ENCODE data around the gene TGFB1I1. TPM values are rescaled to one million over a fixed set of nuclear protein-coding genes. Genes with fewer than 3 reads are reported as not detected.
A peak's percentile ranks its signal among the peaks of the same experiment; 100 is the strongest.

The TGFB1I1 gene
- total and polyA plus RNA-seq, 2 experiments from 2014 or later, result 39.1 to 54.0 TPM

- Histone ChIP-seq H3K4me3 (no peak overlapping the region), H3K27me3 (no peaks in the 10 kb centered on the region), H3K27ac (peak overlapping the region; percentile 70), H3K9me3 (ENCODE audit: low read depth) (no peaks in the 10 kb centered on the region), H3K36me3 (no peaks in the 10 kb centered on the region), H3K4me1 (ENCODE audit: low read depth) (peaks cover 28% of the 10 kb centered on the region)
- no peak for DNase-seq (ENCODE audit: low read depth in 1 of 2, low spot score in 1 of 2)
- no peak for TF ChIP-seq CTCF (IDR thresholded peaks at IDR 0.05; ENCODE audit: low read depth, low read length)
These were observed 20.8 kb upstream of the TGFB1I1 start for GRCh38 chr16:31451201-31451600.

DNA sequence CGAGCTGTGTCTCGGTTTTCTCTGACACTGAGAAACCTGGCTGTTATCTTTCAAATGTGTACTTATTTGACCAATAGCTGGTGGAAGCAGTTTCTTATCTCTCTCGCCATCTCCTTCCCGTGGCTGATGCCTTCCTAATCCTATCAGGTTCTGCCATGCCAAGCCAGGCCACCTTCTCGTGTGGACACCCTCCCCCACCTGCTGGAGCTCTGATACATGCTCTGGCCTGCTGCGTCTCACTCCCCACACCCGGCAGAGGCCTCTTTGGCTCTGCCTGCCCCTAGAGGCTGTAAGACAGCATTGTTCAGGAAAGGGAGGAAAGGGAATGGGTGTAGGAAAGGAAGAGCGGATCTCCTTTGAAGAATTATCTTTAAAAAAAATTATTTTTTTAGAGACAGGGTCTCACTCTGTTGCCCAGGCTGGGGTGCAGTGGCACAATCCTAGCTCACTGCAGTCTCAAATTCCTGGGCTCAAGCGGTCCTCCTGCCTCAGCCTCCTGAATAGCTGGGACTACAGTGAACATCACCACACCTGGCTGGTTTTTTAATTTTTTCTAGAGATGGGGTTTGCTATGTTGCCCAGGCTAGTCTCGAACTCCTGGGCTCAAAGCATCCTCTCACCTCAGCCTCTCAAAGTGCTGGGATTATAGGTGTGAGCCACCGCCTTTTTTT lies 20.1 kb upstream of the TGFB1I1 start:
- H3K4me1 ChIP-seq (ENCODE audit: low read depth), result peaks cover 28% of the 10 kb centered on the region
- DNase-seq (ENCODE audit: low read depth in 1 of 2, low spot score in 1 of 2), result peak; percentile 75 to 79
- H3K27ac ChIP-seq, result peak overlapping the region; percentile 70
- H3K4me3 ChIP-seq, result no peak overlapping the region
- H3K36me3 ChIP-seq, result no peaks in the 10 kb centered on the region
- H3K9me3 ChIP-seq (ENCODE audit: low read depth), result no peaks in the 10 kb centered on the region
- peak; percentile 78 for TF ChIP-seq CTCF (IDR thresholded peaks at IDR 0.05; ENCODE audit: low read depth, low read length)
- H3K27me3 ChIP-seq, result no peaks in the 10 kb centered on the region

DNA sequence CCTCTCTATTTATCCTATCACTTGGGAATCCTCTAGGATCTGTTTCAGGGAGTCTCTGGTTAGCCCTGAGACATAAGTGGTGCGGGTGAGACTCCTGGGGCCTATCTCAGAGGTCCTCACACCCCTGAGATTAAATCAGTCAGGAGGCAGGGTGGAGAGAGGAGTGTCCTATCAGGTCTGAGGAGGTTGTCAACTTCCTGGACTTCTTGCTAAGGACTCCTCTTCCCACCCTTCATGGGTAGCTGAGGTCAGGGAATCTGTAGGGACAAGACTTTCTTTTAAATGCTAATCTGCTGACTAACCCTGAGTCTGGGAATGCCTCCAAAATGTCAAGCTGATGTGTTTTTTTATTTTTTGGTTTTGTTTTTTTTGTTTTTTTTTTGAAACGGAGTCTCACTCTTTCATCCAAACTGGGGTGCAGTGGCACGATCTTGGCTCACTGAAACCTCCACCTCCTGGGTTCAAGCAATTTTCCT lies 19.3 kb upstream of the TGFB1I1 start:
- H3K36me3 ChIP-seq, result no peaks in the 10 kb centered on the region
- peaks cover 32% of the 10 kb centered on the region for H3K4me1 ChIP-seq (ENCODE audit: low read depth)
- no peaks in the 10 kb centered on the region for H3K9me3 ChIP-seq (ENCODE audit: low read depth)
- H3K4me3 ChIP-seq, result no peak overlapping the region
- peak in 1 of 2 donors; percentile 92 for DNase-seq (ENCODE audit: low read depth in 1 of 2, low spot score in 1 of 2)
- peak overlapping the region; percentile 70 for H3K27ac ChIP-seq
- no peaks in the 10 kb centered on the region for H3K27me3 ChIP-seq
- TF ChIP-seq CTCF (IDR thresholded peaks at IDR 0.05; ENCODE audit: low read depth, low read length), result no peak

DNA sequence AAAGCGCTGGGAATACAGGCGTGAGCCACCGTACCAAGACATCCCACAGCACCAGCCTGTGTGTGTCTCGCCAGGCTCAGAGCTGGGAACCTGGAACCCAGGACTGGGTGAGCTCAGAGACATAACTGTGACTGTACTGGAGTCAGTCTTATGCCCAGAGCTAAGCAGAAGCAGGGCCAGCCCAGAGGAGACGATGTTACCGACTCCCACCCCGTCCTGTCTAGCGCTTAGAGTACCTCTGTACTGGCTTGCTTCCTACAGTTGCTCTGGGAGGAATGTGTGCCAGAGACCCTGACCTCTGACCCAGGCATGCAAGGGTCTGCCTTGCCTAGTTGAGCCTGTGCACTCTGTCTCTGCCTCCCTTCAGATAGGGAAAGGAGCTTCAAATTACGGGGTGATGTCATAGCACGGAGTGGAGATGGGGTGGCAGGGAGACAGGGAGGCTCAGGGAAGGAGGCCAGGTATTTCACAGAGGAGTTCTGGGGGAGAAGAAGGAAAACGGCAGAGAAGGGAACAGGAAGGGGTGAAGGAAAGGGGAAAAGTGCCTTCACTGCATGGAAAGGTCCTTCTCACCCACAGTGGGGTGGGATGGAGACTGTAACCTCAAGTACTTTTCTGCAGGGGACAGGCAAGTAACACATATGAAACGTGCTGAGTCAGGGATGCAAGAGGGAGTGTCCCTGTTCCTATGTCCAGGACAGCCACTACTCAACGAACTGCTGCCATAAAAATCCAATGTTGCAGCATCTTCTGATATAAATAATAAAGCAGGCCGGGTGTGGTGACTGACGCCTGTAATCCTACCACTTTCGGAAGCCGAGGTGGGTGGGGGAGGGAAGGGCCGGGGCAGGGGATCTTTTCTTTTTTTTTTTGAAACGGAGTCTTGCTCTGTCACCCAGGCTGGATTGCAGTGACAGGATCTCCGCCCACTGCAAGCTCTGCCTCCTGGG lies 18.4 kb upstream of the TGFB1I1 start:
- Histone ChIP-seq H3K4me3 (no peak overlapping the region), H3K9me3 (ENCODE audit: low read depth) (no peaks in the 10 kb centered on the region), H3K36me3 (no peaks in the 10 kb centered on the region), H3K4me1 (ENCODE audit: low read depth) (peaks cover 34% of the 10 kb centered on the region), H3K27me3 (no peaks in the 10 kb centered on the region), H3K27ac (peak overlapping the region; percentile 70)
- DNase-seq (ENCODE audit: low read depth in 1 of 2, low spot score in 1 of 2), result peak; percentile 23 to 65
- TF ChIP-seq CTCF (IDR thresholded peaks at IDR 0.05; ENCODE audit: low read depth, low read length), result no peak

GRCh38 chr16:31455601-31456314 lies 16.2 kb upstream of the TGFB1I1 start:
- peaks cover 34% of the 10 kb centered on the region for H3K4me1 ChIP-seq (ENCODE audit: low read depth)
- no peaks in the 10 kb centered on the region for H3K36me3 ChIP-seq
- no peaks in the 10 kb centered on the region for H3K9me3 ChIP-seq (ENCODE audit: low read depth)
- no peak overlapping the region for H3K27ac ChIP-seq
- peak; percentile 37 to 39 for DNase-seq (ENCODE audit: low read depth in 1 of 2, low spot score in 1 of 2)
- peak; percentile 52 for TF ChIP-seq CTCF (IDR thresholded peaks at IDR 0.05; ENCODE audit: low read depth, low read length)
- no peaks in the 10 kb centered on the region for H3K27me3 ChIP-seq
- H3K4me3 ChIP-seq, result no peak overlapping the region

All from cardiac muscle cell (in vitro differentiated cells and primary cell).